ENCODE data around the gene NELL1.

NELL1 gene

DNA sequence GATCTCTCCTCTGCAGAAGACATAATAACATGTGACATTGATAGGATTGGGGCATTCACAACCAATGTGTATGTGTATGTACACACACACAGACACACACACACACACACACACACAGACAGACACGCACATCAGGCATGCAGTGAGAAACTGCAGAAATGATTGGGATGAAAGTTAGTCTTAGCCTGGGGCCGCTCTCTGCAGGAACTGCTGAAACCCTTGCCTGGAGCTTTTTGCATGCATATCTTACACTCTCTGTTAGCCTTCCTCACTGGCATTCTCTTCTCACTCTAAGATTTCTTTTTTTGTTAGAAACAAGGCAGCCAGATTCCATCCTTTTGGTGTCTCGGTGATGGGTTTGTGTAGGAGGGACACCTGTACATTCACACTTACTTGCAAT is 337.9 kb downstream of the NELL1 start:
- no peak for DNase-seq (ENCODE audit: low read depth)
- H3K4me3 ChIP-seq (ENCODE audit: low read depth, low read length) = no peak overlapping the region
- TF ChIP-seq CTCF (IDR thresholded peaks at IDR 0.05; ENCODE audit: insufficient read depth, low read depth, low read length, missing control alignments) = no peak

DNA sequence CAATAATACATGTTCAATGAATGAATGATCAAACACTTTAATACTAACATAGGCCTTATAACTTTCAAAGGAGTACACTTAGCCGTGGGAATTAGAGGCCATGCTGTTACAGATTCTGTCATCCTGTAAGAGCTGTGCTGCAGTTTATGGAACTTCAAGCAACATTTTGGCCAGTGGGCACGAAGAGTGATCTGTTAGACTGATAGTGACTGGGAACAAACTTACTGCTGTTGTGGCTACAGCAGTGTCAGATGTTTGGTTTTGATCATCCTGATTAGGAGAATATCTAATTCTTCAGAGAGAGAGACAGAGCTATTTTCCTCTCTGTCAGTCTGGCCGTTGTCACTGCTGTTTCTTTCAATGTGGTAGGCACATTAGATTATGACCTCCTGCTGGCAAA is 348.9 kb downstream of the NELL1 start:
- DNase-seq (ENCODE audit: low read depth) = no peak
- H3K4me3 ChIP-seq (ENCODE audit: low read depth, low read length) = no peak overlapping the region
- TF ChIP-seq CTCF (IDR thresholded peaks at IDR 0.05; ENCODE audit: insufficient read depth, low read depth, low read length, missing control alignments) = no peak

- no peak for TF ChIP-seq CTCF (IDR thresholded peaks at IDR 0.05; ENCODE audit: insufficient read depth, low read depth, low read length, missing control alignments)
Observed at GRCh38 chr11:21026685-21027084, 357.3 kb downstream of the NELL1 start.

DNA sequence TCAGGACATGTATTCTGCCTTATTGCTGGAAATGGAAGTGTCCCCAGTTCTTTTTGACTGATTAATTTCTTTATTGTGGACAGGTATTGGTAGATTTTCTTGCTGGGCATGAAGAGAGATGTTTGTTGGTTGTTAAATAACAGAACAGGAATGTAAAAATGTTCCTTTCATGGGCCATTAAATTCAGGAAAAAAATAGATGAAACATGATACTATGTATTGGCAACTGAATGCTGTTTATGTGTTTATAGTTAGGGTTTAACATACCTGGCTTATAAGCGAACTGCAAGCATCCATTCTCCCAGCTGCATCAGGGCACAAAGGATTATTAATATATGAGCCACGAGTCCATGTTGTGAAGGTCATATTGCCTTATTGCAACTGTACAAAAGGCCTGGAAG is 368.5 kb downstream of the NELL1 start:
- DNase-seq (ENCODE audit: low read depth) = no peak
- no peak for TF ChIP-seq CTCF (IDR thresholded peaks at IDR 0.05; ENCODE audit: insufficient read depth, low read depth, low read length, missing control alignments)
- no peak overlapping the region for H3K4me3 ChIP-seq (ENCODE audit: low read depth, low read length)

More at GRCh38 chr11:21026685-21027084, 357.3 kb downstream of the NELL1 start:
- no peak overlapping the region for H3K4me3 ChIP-seq (ENCODE audit: low read depth, low read length)
- DNase-seq (ENCODE audit: low read depth) = no peak

DNA sequence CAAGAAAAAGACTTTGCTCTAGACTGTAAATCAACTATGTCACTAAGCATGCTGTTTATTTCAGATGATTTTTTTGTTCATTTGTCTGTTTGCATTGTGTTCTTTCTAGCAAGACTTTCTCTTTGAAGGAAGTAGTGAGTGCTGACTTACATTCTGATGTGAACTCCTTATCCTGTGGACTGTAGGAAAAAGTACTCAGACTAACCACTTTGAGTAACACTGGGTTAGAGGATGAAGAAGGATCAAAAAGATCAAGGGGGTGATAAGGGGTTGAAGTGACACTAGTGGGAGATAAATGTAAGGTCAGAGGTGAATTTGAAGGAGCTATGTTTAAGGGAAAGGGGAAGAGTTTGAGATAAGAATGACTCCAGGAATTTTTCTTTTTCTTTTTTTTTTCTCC is 369.4 kb downstream of the NELL1 start:
- DNase-seq (ENCODE audit: low read depth) = no peak
- TF ChIP-seq CTCF (IDR thresholded peaks at IDR 0.05; ENCODE audit: insufficient read depth, low read depth, low read length, missing control alignments) = no peak
- no peak overlapping the region for H3K4me3 ChIP-seq (ENCODE audit: low read depth, low read length)

DNA sequence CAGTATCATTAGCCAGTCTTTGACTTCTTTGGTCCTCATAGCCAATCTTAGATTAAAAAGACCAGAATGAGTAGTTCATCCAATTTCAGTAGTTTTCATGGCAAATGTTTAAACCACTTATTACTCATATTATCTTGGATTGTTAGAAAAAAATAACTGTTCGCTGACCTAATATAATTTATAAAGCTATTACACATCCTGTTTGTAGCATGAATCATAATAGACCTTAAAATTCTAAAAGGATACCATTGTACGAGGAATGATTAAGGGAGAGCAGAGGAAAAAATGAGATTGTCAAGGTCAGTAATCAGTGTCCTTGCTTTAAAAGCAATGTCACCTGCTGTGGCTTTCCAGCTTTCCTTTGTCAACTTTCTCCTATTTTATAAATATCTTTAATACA is 371.2 kb downstream of the NELL1 start:
- DNase-seq (ENCODE audit: low read depth) = no peak
- no peak for TF ChIP-seq CTCF (IDR thresholded peaks at IDR 0.05; ENCODE audit: insufficient read depth, low read depth, low read length, missing control alignments)
- no peak overlapping the region for H3K4me3 ChIP-seq (ENCODE audit: low read depth, low read length)

DNA sequence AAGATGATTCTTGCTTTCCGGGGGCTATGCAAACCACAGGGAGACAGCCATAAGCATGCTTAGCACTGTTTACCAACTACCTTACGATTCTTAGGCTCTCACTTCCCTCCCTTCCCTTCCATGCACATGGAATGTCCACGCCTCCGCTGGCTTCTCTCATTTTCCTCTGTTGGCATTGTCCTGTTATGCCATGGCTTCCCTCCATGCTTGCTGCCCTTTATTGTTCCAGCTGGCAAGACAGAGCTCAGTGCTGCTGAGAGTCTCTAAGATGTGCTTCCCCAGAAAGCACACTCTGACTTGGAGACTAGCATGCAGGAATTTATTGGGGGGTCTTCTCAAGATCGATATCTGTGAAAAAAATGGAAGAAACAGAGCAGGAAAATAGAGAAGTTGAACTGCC is 379.2 kb downstream of the NELL1 start:
- TF ChIP-seq CTCF (IDR thresholded peaks at IDR 0.05; ENCODE audit: insufficient read depth, low read depth, low read length, missing control alignments) = no peak
- DNase-seq (ENCODE audit: low read depth) = no peak
- H3K4me3 ChIP-seq (ENCODE audit: low read depth, low read length) = no peak overlapping the region

Data from GM12865 (cell line).